Measurements from ENCODE around the gene SFI1. TPM values are rescaled to one million over a fixed set of nuclear protein-coding genes. Genes with fewer than 3 reads are reported as not detected.
A peak's percentile ranks its signal among the peaks of the same experiment; 100 is the strongest.

The SFI1 gene
- total RNA-seq, 1 experiment from 2014 or later = 55.2 TPM

DNA sequence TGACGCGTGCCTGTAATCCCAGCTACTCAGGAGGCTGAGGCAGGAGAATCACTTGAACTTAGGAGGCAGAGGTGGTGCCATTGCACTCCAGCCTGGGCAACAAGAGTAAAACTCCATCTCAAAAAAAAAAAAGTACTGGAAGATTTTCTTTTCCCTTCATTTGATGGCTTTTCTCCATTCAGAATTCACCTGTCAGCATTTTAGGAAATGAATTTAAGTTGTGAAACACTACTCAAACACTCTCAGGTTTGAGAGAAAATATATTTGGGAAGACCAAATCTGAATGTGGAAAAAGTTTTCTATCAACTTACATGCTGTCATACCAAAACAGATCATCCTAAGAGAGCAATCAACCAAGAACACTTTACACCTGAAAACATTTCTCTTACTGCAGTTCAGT lies 9.4 kb upstream of the SFI1 start:
- TF ChIP-seq, protein P1, sequence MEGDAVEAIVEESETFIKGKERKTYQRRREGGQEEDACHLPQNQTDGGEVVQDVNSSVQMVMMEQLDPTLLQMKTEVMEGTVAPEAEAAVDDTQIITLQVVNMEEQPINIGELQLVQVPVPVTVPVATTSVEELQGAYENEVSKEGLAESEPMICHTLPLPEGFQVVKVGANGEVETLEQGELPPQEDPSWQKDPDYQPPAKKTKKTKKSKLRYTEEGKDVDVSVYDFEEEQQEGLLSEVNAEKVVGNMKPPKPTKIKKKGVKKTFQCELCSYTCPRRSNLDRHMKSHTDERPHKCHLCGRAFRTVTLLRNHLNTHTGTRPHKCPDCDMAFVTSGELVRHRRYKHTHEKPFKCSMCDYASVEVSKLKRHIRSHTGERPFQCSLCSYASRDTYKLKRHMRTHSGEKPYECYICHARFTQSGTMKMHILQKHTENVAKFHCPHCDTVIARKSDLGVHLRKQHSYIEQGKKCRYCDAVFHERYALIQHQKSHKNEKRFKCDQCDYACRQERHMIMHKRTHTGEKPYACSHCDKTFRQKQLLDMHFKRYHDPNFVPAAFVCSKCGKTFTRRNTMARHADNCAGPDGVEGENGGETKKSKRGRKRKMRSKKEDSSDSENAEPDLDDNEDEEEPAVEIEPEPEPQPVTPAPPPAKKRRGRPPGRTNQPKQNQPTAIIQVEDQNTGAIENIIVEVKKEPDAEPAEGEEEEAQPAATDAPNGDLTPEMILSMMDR (IDR thresholded peaks at IDR 0.05; ENCODE audit: insufficient read depth in 1 of 2, low read depth in 1 of 2, low read length in 1 of 2, severe bottlenecking in 1 of 2, unreplicated experiment in 1 of 2) = no peak
- Mint-ChIP-seq H3K9me3 (ENCODE audit: unreplicated experiment) (no peaks in the 10 kb centered on the region), H3K4me3 (ENCODE audit: unreplicated experiment) (no peak overlapping the region), H3K27ac (ENCODE audit: unreplicated experiment) (no peak overlapping the region), H3K4me1 (ENCODE audit: low read depth, unreplicated experiment) (no peaks in the 10 kb centered on the region), H3K36me3 (ENCODE audit: insufficient read depth, unreplicated experiment) (peaks cover 57% of the 10 kb centered on the region), H3K27me3 (ENCODE audit: insufficient read depth, unreplicated experiment) (no peaks in the 10 kb centered on the region)
- no peak for DNase-seq
- BruUV-seq (replicated peaks) = no TSS peak
- no peaks in the 10 kb centered on the region for H3K9me3 ChIP-seq
- intact Hi-C loops (cut with micrococcal nuclease; ENCODE audit: unreplicated experiment) = no loop called here
- peaks cover 14% of the 10 kb centered on the region for H3K4me1 ChIP-seq
- H3K4me3 ChIP-seq (ENCODE audit: low read depth, low read length) = no peak overlapping the region
- no peaks in the 10 kb centered on the region for H3K36me3 ChIP-seq (ENCODE audit: control insufficient read depth, insufficient read depth, low read length)
- ChIA-PET CTCF (no interaction called here), POLR2A (no interaction called here)
- H3K27me3 ChIP-seq (replicated peaks; ENCODE audit: control insufficient read depth, insufficient read depth, low read length) = no peaks in the 10 kb centered on the region

DNA sequence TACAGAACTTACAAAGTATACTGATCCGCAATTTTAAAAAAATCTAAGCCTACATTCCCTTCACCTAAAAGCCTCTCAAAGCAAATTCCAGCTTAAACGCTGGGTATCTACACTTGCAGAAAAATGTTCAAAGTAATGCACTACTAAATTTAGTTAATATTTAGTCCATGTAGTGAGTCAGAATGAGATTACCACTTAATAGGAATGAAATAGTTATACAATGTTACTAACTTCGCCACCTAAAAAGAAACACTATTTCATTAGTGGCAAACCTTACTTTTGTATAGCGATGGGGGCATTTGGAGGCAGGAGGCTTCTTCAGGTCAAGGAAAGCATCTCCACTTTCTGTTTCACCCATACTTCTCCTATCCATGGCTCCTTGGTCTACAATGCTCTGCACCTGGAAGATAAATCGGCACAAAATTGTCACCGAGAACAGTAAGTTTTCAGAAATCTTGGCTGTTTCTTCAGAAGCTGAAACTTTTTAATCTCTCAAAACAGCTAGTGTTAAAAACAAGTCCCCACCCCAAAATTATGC lies 7.9 kb upstream of the SFI1 start:
- intact Hi-C loops (cut with micrococcal nuclease; ENCODE audit: unreplicated experiment) = no loop called here
- POLR2A ChIA-PET = interaction anchor here (0.5 kb wide), 1 partner anchor 186 kb away, joined by 3 read pairs; no protein-coding TSS in a partner anchor
- TF ChIP-seq, protein P1 (IDR thresholded peaks at IDR 0.05; ENCODE audit: insufficient read depth in 1 of 2, low read depth in 1 of 2, low read length in 1 of 2, severe bottlenecking in 1 of 2, unreplicated experiment in 1 of 2) = no peak
- H3K4me1 Mint-ChIP-seq (ENCODE audit: low read depth, unreplicated experiment) = no peaks in the 10 kb centered on the region
- H3K9me3 ChIP-seq = no peaks in the 10 kb centered on the region
- no peaks in the 10 kb centered on the region for H3K27me3 Mint-ChIP-seq (ENCODE audit: insufficient read depth, unreplicated experiment)
- CTCF ChIA-PET = interaction anchor here (1.7 kb wide), 1 partner anchor 37 kb away, joined by 8 read pairs; no protein-coding TSS in a partner anchor
- H3K36me3 Mint-ChIP-seq (ENCODE audit: insufficient read depth, unreplicated experiment) = peaks cover 43% of the 10 kb centered on the region
- no peaks in the 10 kb centered on the region for H3K36me3 ChIP-seq (ENCODE audit: control insufficient read depth, insufficient read depth, low read length)
- TSS peak; percentile 27 for BruUV-seq (replicated peaks)
- H3K27ac Mint-ChIP-seq (ENCODE audit: unreplicated experiment) = peak overlapping the region; percentile 48
- no peaks in the 10 kb centered on the region for H3K9me3 Mint-ChIP-seq (ENCODE audit: unreplicated experiment)
- no peak for DNase-seq
- peak overlapping the region; percentile 78 for H3K4me3 ChIP-seq (ENCODE audit: low read depth, low read length)
- peak overlapping the region; percentile 95 for H3K4me3 Mint-ChIP-seq (ENCODE audit: unreplicated experiment)
- H3K4me1 ChIP-seq = peaks cover 14% of the 10 kb centered on the region
- no peaks in the 10 kb centered on the region for H3K27me3 ChIP-seq (replicated peaks; ENCODE audit: control insufficient read depth, insufficient read depth, low read length)

DNA sequence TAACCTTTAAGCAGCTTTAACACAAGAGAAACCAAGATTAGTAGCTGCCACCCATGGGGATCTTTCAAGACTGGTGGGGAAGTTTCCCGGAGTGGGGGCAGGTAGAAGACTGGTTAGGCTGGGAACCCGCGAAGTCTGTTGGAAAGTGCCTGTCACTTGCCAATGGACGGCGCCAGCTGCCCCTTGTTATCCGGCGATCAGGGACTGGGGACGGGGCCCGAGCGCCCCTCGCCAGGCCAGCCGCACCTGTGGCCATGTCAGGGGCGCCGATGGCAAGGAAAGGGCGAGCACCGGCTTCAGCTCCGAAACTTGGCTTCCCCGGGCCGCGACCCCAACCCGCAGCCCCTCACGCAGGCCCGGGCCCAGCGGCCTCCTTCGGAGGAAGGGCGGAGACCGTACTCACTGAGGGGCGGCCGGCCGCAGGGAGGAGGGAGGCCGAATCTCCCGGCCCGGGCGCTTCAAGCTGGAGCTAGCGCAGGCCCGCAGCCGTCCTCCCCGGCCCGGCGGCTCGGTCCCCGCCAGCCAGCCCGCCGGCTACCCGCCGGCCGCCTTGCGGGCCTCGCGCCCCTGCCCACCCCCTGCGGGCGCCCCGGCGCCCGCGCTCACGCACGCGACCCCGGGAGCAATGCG lies 7.2 kb upstream of the SFI1 start:
- Histone ChIP-seq H3K27me3 (replicated peaks; ENCODE audit: control insufficient read depth, insufficient read depth, low read length) (no peaks in the 10 kb centered on the region), H3K4me1 (peaks cover 14% of the 10 kb centered on the region), H3K9me3 (no peaks in the 10 kb centered on the region), H3K4me3 (ENCODE audit: low read depth, low read length) (peak overlapping the region; percentile 78), H3K36me3 (ENCODE audit: control insufficient read depth, insufficient read depth, low read length) (no peaks in the 10 kb centered on the region)
- peak in 1 of 2 experiments; percentile 57 for DNase-seq
- Mint-ChIP-seq H3K4me1 (ENCODE audit: low read depth, unreplicated experiment) (no peaks in the 10 kb centered on the region), H3K4me3 (ENCODE audit: unreplicated experiment) (peak overlapping the region; percentile 95), H3K36me3 (ENCODE audit: insufficient read depth, unreplicated experiment) (peaks cover 36% of the 10 kb centered on the region), H3K27ac (ENCODE audit: unreplicated experiment) (peak overlapping the region; percentile 87), H3K9me3 (ENCODE audit: unreplicated experiment) (no peaks in the 10 kb centered on the region), H3K27me3 (ENCODE audit: insufficient read depth, unreplicated experiment) (no peaks in the 10 kb centered on the region)
- ChIA-PET CTCF (interaction anchor here (0.6 to 1.7 kb wide), 2 partner anchors 37 to 1909 kb away, joined by 4 to 8 read pairs; no protein-coding TSS in a partner anchor), POLR2A (interaction anchor here (0.6 kb wide), 1 partner anchor 21 kb away, joined by 6 read pairs; no protein-coding TSS in a partner anchor)
- TF ChIP-seq, protein P1 (IDR thresholded peaks at IDR 0.05; ENCODE audit: insufficient read depth in 1 of 2, low read depth in 1 of 2, low read length in 1 of 2, severe bottlenecking in 1 of 2, unreplicated experiment in 1 of 2) = peak in 1 of 2 experiments; percentile 4
- no TSS peak for BruUV-seq (replicated peaks)
- intact Hi-C loops (cut with micrococcal nuclease; ENCODE audit: unreplicated experiment) = no loop called here
